Measurements from ENCODE around the gene HLA-DRB1.

- TF ChIP-seq CTCF (IDR thresholded peaks at IDR 0.05) (no peak), POLR2AphosphoS5 (IDR thresholded peaks at IDR 0.05; ENCODE audit: insufficient read depth in 1 of 2, low read depth in 1 of 2) (no peak), POLR2A (IDR thresholded peaks at IDR 0.05) (no peak)
Observed at GRCh38 chr6:32554116-32554965, 35.3 kb downstream of the HLA-DRB1 start.
